Vagina (tissue), 2 donors: ENCODE results near the gene MYDGF.

Experiments
- CTCF ChIP-seq, 3 experiments: fragments of 450-650 bp in 2 of 3; fragments of 200-600 bp in 1 of 3; sonication (generic) in 1 of 3; IDR thresholded peaks; one replicate each; pipeline ENCODE4 v1.5.1; 2017 to 2019; ENCODE audit warnings: antibody characterized with exemption in 3 of 3, mild to moderate bottlenecking in 2 of 3, moderate library complexity in 2 of 3
- POLR2A ChIP-seq, 2 donors: fragments of 450-650 bp; IDR thresholded peaks; one replicate each; pipeline ENCODE4 v1.6.1; 2017; ENCODE audit warnings: antibody characterized with exemption in 2 of 2, mild to moderate bottlenecking in 2 of 2, moderate library complexity in 2 of 2

- TF ChIP-seq CTCF (IDR thresholded peaks at IDR 0.05) (no peak), POLR2A (IDR thresholded peaks at IDR 0.05) (no peak)
Measured at GRCh38 chr19:4652075-4652474, 18.1 kb downstream of the MYDGF start.
